Nephron (organoid): ENCODE results near the gene ABITRAM.
"Not testable (repeated sequence)": the region's sequence is repeated elsewhere in the genome, so short reads cannot be mapped to it uniquely, and the experiment has no call there.

Experiments used
- H3K27ac Mint-ChIP-seq, 3 experiments: 2 replicates each; pipeline ENCODE4 v1.8.0; 2020; ENCODE audit warnings: mixed read lengths in 3 of 3, mild to moderate bottlenecking in 2 of 3, moderate library complexity in 1 of 3
- H3K27me3 Mint-ChIP-seq: 2 replicates; pipeline ENCODE4 v1.8.0; 2021; ENCODE audit warnings: low read depth, mild to moderate bottlenecking, moderate library complexity, mixed read lengths
- H3K36me3 Mint-ChIP-seq: 2 replicates; pipeline ENCODE4 v1.8.0; 2020; ENCODE audit warnings: low read depth, mixed read lengths
- H3K4me1 Mint-ChIP-seq: 2 replicates; pipeline ENCODE4 v1.8.0; 2020; ENCODE audit warnings: mixed read lengths
- H3K4me3 Mint-ChIP-seq, 3 experiments: 2 replicates each; pipeline ENCODE4 v1.8.0; 2020; ENCODE audit warnings: mild to moderate bottlenecking in 3 of 3, mixed read lengths in 3 of 3, moderate library complexity in 2 of 3
- H3K9me3 Mint-ChIP-seq: 2 replicates; pipeline ENCODE4 v1.8.0; 2020; ENCODE audit warnings: mixed read lengths
- TF ChIP-seq, protein P1 (sequence below), 3 experiments: fragments of 200-600 bp; sonication (generic); IDR thresholded peaks; one replicate each; pipeline ENCODE4 v1.5.0; 2021; ENCODE audit warnings: antibody characterized with exemption in 3 of 3; ENCODE audit not compliant: unreplicated experiment in 3 of 3

ABITRAM gene

GRCh38 chr9:108897324-108898096 lies 36.7 kb upstream of the ABITRAM start:
- Mint-ChIP-seq H3K27me3 (no peaks in the 10 kb centered on the region), H3K4me3 (no peak overlapping the region), H3K36me3 (peaks cover 72% of the 10 kb centered on the region), H3K9me3 (no peaks in the 10 kb centered on the region), H3K27ac (no peak overlapping the region), H3K4me1 (no peaks in the 10 kb centered on the region)
- TF ChIP-seq, protein P1, sequence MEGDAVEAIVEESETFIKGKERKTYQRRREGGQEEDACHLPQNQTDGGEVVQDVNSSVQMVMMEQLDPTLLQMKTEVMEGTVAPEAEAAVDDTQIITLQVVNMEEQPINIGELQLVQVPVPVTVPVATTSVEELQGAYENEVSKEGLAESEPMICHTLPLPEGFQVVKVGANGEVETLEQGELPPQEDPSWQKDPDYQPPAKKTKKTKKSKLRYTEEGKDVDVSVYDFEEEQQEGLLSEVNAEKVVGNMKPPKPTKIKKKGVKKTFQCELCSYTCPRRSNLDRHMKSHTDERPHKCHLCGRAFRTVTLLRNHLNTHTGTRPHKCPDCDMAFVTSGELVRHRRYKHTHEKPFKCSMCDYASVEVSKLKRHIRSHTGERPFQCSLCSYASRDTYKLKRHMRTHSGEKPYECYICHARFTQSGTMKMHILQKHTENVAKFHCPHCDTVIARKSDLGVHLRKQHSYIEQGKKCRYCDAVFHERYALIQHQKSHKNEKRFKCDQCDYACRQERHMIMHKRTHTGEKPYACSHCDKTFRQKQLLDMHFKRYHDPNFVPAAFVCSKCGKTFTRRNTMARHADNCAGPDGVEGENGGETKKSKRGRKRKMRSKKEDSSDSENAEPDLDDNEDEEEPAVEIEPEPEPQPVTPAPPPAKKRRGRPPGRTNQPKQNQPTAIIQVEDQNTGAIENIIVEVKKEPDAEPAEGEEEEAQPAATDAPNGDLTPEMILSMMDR (IDR thresholded peaks at IDR 0.05; ENCODE audit: unreplicated experiment in 3 of 3) = no peak

DNA sequence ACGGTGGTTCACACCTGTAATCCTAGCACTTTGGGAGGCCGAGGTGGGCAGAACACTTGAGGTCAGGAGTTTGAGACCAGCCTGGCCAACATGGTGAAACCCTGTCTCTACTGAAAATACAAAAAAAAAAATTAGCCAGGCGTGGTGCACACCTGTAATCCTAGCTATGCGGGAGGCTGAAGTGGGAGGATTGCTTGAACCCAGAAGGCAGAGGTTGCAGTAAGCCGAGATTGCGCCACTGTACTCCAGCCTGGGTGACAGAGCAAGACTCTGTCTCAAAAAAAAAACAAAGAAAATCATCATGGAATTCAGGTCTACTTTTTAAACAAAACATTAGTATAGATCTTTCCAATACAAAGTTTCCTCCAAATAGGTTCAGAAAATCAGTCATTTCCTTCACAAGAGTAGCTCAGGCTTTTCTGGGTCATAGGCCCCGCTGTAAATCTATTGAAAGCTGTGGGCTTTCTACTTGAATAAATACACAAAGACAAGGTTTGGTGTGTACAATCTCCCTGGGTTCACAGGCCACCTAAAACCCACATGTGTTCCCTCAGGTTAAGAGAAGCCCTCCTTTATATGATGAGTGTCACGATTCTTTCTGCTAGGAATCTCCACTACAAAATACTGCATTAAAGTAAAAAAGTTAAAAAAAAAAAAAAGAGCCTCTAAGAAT lies 35.0 kb upstream of the ABITRAM start:
- peaks cover 77% of the 10 kb centered on the region for H3K36me3 Mint-ChIP-seq
- not testable (repeated sequence) for H3K9me3 Mint-ChIP-seq

GRCh38 chr9:108900176-108900575 lies 34.0 kb upstream of the ABITRAM start:
- H3K27ac Mint-ChIP-seq = no peak overlapping the region
- TF ChIP-seq, protein P1 (IDR thresholded peaks at IDR 0.05; ENCODE audit: unreplicated experiment in 3 of 3) = no peak
- no peaks in the 10 kb centered on the region for H3K27me3 Mint-ChIP-seq
- H3K4me3 Mint-ChIP-seq = no peak overlapping the region
- H3K4me1 Mint-ChIP-seq = no peaks in the 10 kb centered on the region
- no peaks in the 10 kb centered on the region for H3K9me3 Mint-ChIP-seq
- peaks cover 72% of the 10 kb centered on the region for H3K36me3 Mint-ChIP-seq

More for the DNA sequence above, 35.0 kb upstream of the ABITRAM start:
- H3K4me1 Mint-ChIP-seq, H3K4me3 Mint-ChIP-seq, H3K27ac Mint-ChIP-seq, H3K27me3 Mint-ChIP-seq: not testable (repeated sequence)

GRCh38 chr9:108903420-108904103 lies 30.6 kb upstream of the ABITRAM start:
- H3K36me3 Mint-ChIP-seq = peaks cover 72% of the 10 kb centered on the region
- no peak overlapping the region for H3K27ac Mint-ChIP-seq
- no peaks in the 10 kb centered on the region for H3K4me1 Mint-ChIP-seq
- TF ChIP-seq, protein P1 (IDR thresholded peaks at IDR 0.05; ENCODE audit: unreplicated experiment in 3 of 3) = no peak
- no peaks in the 10 kb centered on the region for H3K9me3 Mint-ChIP-seq
- no peaks in the 10 kb centered on the region for H3K27me3 Mint-ChIP-seq
- no peak overlapping the region for H3K4me3 Mint-ChIP-seq

- Mint-ChIP-seq H3K4me3 (no peak overlapping the region), H3K9me3 (no peaks in the 10 kb centered on the region), H3K27me3 (no peaks in the 10 kb centered on the region), H3K27ac (no peak overlapping the region), H3K4me1 (no peaks in the 10 kb centered on the region), H3K36me3 (peaks cover 75% of the 10 kb centered on the region)
- TF ChIP-seq, protein P1 (IDR thresholded peaks at IDR 0.05; ENCODE audit: unreplicated experiment in 3 of 3) = no peak
These were observed 30.0 kb upstream of the ABITRAM start for GRCh38 chr9:108904161-108904560.

DNA sequence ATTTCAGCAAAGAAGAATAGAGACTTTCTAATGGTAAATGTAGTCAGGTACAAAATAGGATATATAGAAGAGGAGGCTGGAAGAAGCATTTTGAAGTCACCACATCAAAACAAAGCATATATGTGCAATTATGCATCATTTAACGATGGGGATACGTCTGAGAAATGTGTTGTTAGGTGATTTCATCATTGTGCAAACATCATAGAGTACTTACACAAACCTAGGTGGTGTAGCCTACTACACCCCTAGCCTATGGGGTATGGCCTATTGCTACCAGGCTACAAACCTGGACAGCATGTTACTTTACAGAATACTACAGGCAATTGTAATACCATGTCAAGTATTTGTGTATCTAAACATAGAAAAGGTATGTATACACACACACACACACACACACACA lies 28.7 kb upstream of the ABITRAM start:
- no peaks in the 10 kb centered on the region for H3K9me3 Mint-ChIP-seq
- TF ChIP-seq, protein P1 (IDR thresholded peaks at IDR 0.05; ENCODE audit: unreplicated experiment in 3 of 3) = no peak
- H3K27me3 Mint-ChIP-seq = no peaks in the 10 kb centered on the region
- H3K4me3 Mint-ChIP-seq = no peak overlapping the region
- no peaks in the 10 kb centered on the region for H3K4me1 Mint-ChIP-seq
- peaks cover 76% of the 10 kb centered on the region for H3K36me3 Mint-ChIP-seq
- no peak overlapping the region for H3K27ac Mint-ChIP-seq
